DOHH2 (cell line): Measurements from ENCODE around the gene EHD2.
"Not testable (repeated sequence)": the region's sequence is repeated elsewhere in the genome, so short reads cannot be mapped to it uniquely, and the experiment has no call there.

Experiments used
- CTCF ChIP-seq: fragments of 200-600 bp; sonication (generic); IDR thresholded peaks from one replicate; pipeline ENCODE4 v1.5.1; 2014; ENCODE audit warnings: antibody characterized with exemption, mild to moderate bottlenecking, low read depth, low read length; ENCODE audit not compliant: poor library complexity, severe bottlenecking
- EZH2phosphoT487 ChIP-seq: fragments of 200-600 bp; sonication (generic); IDR thresholded peaks from 2 replicates; pipeline ENCODE4 v1.6.1; 2017; ENCODE audit warnings: borderline replicate concordance, mild to moderate bottlenecking, antibody characterized with exemption, low read length, moderate library complexity, mixed read lengths

DNA sequence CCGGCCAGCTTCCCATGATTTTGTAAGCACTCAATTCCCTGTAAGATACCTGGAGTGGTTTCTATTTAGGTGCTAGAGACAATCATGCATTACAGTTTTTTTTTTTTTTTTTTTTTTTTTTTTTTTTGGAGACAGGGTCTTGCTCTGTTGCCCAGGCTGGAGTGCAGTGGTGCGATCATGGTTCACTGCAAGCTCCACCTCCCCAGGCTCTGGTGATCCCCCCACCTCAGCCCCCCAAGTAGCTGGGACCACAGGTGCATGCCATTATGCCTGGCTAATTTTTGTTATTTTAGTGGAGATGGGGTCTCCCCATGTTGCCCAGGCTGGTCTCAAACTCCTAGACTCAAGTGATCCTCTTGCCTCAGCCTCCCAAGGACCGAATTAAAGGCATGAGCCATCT, 51.5 kb downstream of the EHD2 start:
- TF ChIP-seq CTCF, EZH2phosphoT487: not testable (repeated sequence)
